IMR-90 (cell line): ENCODE measurements around the gene ABHD12B. TPM values are rescaled to one million over a fixed set of nuclear protein-coding genes. Genes with fewer than 3 reads are reported as not detected.

Source experiments
- ATAC-seq: fragments of 200-7000 bp; cut with Tn5 transposase; 2 replicates; pipeline ENCODE4 v1.9.1; 2020; ENCODE audit warnings: low read depth, mild to moderate bottlenecking, moderate library complexity
- BruUV-seq: library from RNA; stranded (reverse); fragments of 400-500 nt; replicated peaks from 2 replicates; lab custom pipeline; 2021; lab: Mats Ljungman, UMichigan
- CTCF ChIA-PET: fragments of 300-600 bp; formaldehyde crosslinking; extraction: SDS; loops from one replicate; lab custom pipeline; 2021; ENCODE audit warnings: antibody characterized with exemption; lab: Yijun Ruan, JAX
- POLR2A ChIA-PET: fragments of 300-600 bp; sonication (Branson Sonifier 250); formaldehyde crosslinking; loops from one replicate; lab custom pipeline; 2022; ENCODE audit warnings: antibody characterized with exemption; ENCODE audit not compliant: unreplicated experiment; lab: Charles Lee
- DNase-seq: peaks from one replicate; pipeline ENCODE4 v3.0.0; 2013
- H2AFZ ChIP-seq: replicated peaks from 2 replicates; pipeline ENCODE3; 2013; ENCODE audit warnings: low read length, mild to moderate bottlenecking; ENCODE audit not compliant: poor library complexity
- H2AK5ac ChIP-seq: 2 replicates; pipeline ENCODE4 v1.6.1; 2013; ENCODE audit warnings: low read depth, low read length, inconsistent platforms
- H2AK9ac ChIP-seq: replicated peaks from 2 replicates; pipeline ENCODE3; 2013; ENCODE audit warnings: mild to moderate bottlenecking, low read depth, low read length, moderate library complexity; ENCODE audit not compliant: poor library complexity
- H2BK120ac ChIP-seq: 2 replicates; pipeline ENCODE4 v1.6.1; 2013; ENCODE audit warnings: low read depth, low read length, inconsistent platforms
- H2BK15ac ChIP-seq: 3 replicates; pipeline ENCODE4 v1.6.1; 2013; ENCODE audit warnings: low read depth, low read length, inconsistent platforms
- H2BK20ac ChIP-seq: 2 replicates; pipeline ENCODE4 v1.6.1; 2013; ENCODE audit warnings: low read depth, mild to moderate bottlenecking, inconsistent platforms, low read length, moderate library complexity
- H2BK5ac ChIP-seq: 2 replicates; pipeline ENCODE4 v1.6.1; 2013; ENCODE audit warnings: mild to moderate bottlenecking, low read depth, low read length, inconsistent platforms; ENCODE audit not compliant: poor library complexity, severe bottlenecking
- H3K14ac ChIP-seq: replicated peaks from 2 replicates; pipeline ENCODE4 v1.6.1; 2013; ENCODE audit warnings: low read depth, low read length, inconsistent platforms
- H3K18ac ChIP-seq: 2 replicates; pipeline ENCODE4 v1.6.1; 2013; ENCODE audit warnings: low read depth, low read length, control low read depth
- H3K23ac ChIP-seq: 2 replicates; pipeline ENCODE4 v1.6.1; 2013; ENCODE audit warnings: low read depth, low read length, inconsistent platforms
- H3K27ac ChIP-seq: 2 replicates; pipeline ENCODE4 v1.5.1; 2013; ENCODE audit warnings: mild to moderate bottlenecking, control low read depth, low read length; ENCODE audit not compliant: insufficient read depth
- H3K27me3 ChIP-seq: 2 replicates; pipeline ENCODE4 v1.6.1; 2013; ENCODE audit warnings: low read length; ENCODE audit not compliant: control insufficient read depth, insufficient read depth
- H3K36me3 ChIP-seq: 2 replicates; pipeline ENCODE4 v1.6.1; 2013; ENCODE audit warnings: low read length, mixed read lengths; ENCODE audit not compliant: control insufficient read depth, insufficient read depth
- H3K4ac ChIP-seq: 2 replicates; pipeline ENCODE4 v1.6.1; 2013; ENCODE audit warnings: low read depth, low read length, inconsistent platforms
- H3K4me1 ChIP-seq: 2 replicates; pipeline ENCODE4 v1.6.1; 2013; ENCODE audit warnings: low read length, mixed read lengths; ENCODE audit not compliant: control insufficient read depth, insufficient read depth
- H3K4me2 ChIP-seq: 2 replicates; pipeline ENCODE4 v1.6.1; 2013; ENCODE audit warnings: low read depth, mild to moderate bottlenecking, control low read depth, low read length, moderate library complexity
- H3K4me3 ChIP-seq: 2 replicates; pipeline ENCODE4 v1.5.1; 2013; ENCODE audit warnings: low read depth, mild to moderate bottlenecking, control low read depth, low read length, moderate library complexity; ENCODE audit not compliant: insufficient read depth
- H3K56ac ChIP-seq: 2 replicates; pipeline ENCODE4 v1.6.1; 2013; ENCODE audit warnings: low read length, inconsistent platforms; ENCODE audit not compliant: insufficient read depth; ENCODE audit errors: extremely low read depth
- H3K79me1 ChIP-seq, 2 experiments: 2 replicates each; pipeline ENCODE4 v1.6.1; 2013; ENCODE audit warnings: low read length in 2 of 2, inconsistent platforms in 1 of 2, low read depth in 1 of 2
- H3K9ac ChIP-seq: 2 replicates; pipeline ENCODE4 v1.6.1; 2013; ENCODE audit warnings: low read depth, low read length, control low read depth
- H3K9me1 ChIP-seq: 2 replicates; pipeline ENCODE4 v1.6.1; 2013; ENCODE audit warnings: low read length, inconsistent platforms; ENCODE audit not compliant: insufficient read depth
- H3K9me3 ChIP-seq: 2 replicates; pipeline ENCODE4 v1.6.1; 2013; ENCODE audit warnings: low read length; ENCODE audit not compliant: control insufficient read depth, insufficient read depth
- H4K20me1 ChIP-seq: 2 replicates; pipeline ENCODE4 v1.6.1; 2013; ENCODE audit warnings: low read length, inconsistent platforms; ENCODE audit not compliant: insufficient read depth
- H4K5ac ChIP-seq: 2 replicates; pipeline ENCODE4 v1.6.1; 2013; ENCODE audit warnings: mild to moderate bottlenecking, low read depth, low read length, control low read depth
- H4K8ac ChIP-seq, 2 experiments: 2 replicates each; pipeline ENCODE4 v1.6.1; 2013; ENCODE audit warnings: low read depth in 2 of 2, low read length in 2 of 2, control low read depth in 1 of 2, inconsistent platforms in 1 of 2
- H4K91ac ChIP-seq: 2 replicates; pipeline ENCODE4 v1.6.1; 2013; ENCODE audit warnings: low read depth, low read length, inconsistent platforms; ENCODE audit not compliant: insufficient read depth
- BHLHE40 ChIP-seq: fragments of 150-350 bp; IDR thresholded peaks from 2 replicates; pipeline ENCODE4 v1.6.1; 2016; ENCODE audit warnings: mild to moderate bottlenecking, low read depth, low read length
- CEBPB ChIP-seq: IDR thresholded peaks from 2 replicates; pipeline ENCODE4 v1.6.1; 2012; ENCODE audit warnings: low read depth, low read length, improper control_type of control experiment
- CHD1 ChIP-seq: IDR thresholded peaks from 2 replicates; pipeline ENCODE4 v1.6.1; 2012; ENCODE audit warnings: low read depth, low read length, improper control_type of control experiment
- FOS ChIP-seq: fragments of 150-350 bp; IDR thresholded peaks from 2 replicates; pipeline ENCODE4 v1.6.1; 2016; ENCODE audit warnings: low read depth, low read length
- MAFK ChIP-seq: IDR thresholded peaks from 2 replicates; pipeline ENCODE4 v1.6.1; 2012; ENCODE audit warnings: low read depth, low read length, improper control_type of control experiment
- MAZ ChIP-seq: IDR thresholded peaks from 2 replicates; pipeline ENCODE4 v1.6.1; 2012; ENCODE audit warnings: low read depth, mild to moderate bottlenecking, low read length, improper control_type of control experiment, moderate library complexity, borderline replicate concordance
- MXI1 ChIP-seq: IDR thresholded peaks from 2 replicates; pipeline ENCODE4 v1.6.1; 2012; ENCODE audit warnings: low read depth, mild to moderate bottlenecking, low read length, moderate library complexity, borderline replicate concordance
- NFE2L2 ChIP-seq: fragments of 150-350 bp; IDR thresholded peaks from 2 replicates; pipeline ENCODE4 v1.6.1; 2016; ENCODE audit warnings: low read depth, mild to moderate bottlenecking, low read length
- POLR2A ChIP-seq: IDR thresholded peaks from 2 replicates; pipeline ENCODE4 v1.6.1; 2012; ENCODE audit warnings: mild to moderate bottlenecking, low read depth, low read length
- RAD21 ChIP-seq: IDR thresholded peaks from 2 replicates; pipeline ENCODE4 v1.6.1; 2012; ENCODE audit warnings: low read length, improper control_type of control experiment
- RCOR1 ChIP-seq: IDR thresholded peaks from 2 replicates; pipeline ENCODE4 v1.6.1; 2012; ENCODE audit warnings: mild to moderate bottlenecking, low read length, improper control_type of control experiment; ENCODE audit not compliant: insufficient replicate concordance
- RFX5 ChIP-seq: IDR thresholded peaks from 2 replicates; pipeline ENCODE4 v1.8.0; 2012; ENCODE audit warnings: low read depth, mild to moderate bottlenecking, low read length, moderate library complexity
- SMC3 ChIP-seq: fragments of 150-350 bp; IDR thresholded peaks from 2 replicates; pipeline ENCODE4 v1.6.1; 2016; ENCODE audit warnings: low read depth, mild to moderate bottlenecking, antibody characterized with exemption, low read length, moderate library complexity
- USF2 ChIP-seq: fragments of 150-350 bp; IDR thresholded peaks from 2 replicates; pipeline ENCODE4 v1.6.1; 2017; ENCODE audit warnings: mild to moderate bottlenecking, antibody characterized with exemption, low read length, low read depth
- WGBS, 2 experiments: methylation state at CpG; one replicate each; pipeline versions ENCODE4 v1.1.5 to v1.1.7; 2013; ENCODE audit warnings: missing lambda C conversion rate in 2 of 2; ENCODE audit not compliant: insufficient read length in 1 of 2; ENCODE audit errors: extremely low coverage in 2 of 2; 5-methylcytosine and 5-hydroxymethylcytosine counted together
- dilution Hi-C: fragments of 300-500 bp; cut with HindIII; formaldehyde crosslinking; loops from one replicate; pipeline ENCODE4 v1.14.3; 2018; ENCODE audit warnings: low sequenced_read_pairs; ENCODE audit not compliant: unreplicated experiment
- in situ Hi-C: fragments of 300-500 bp; cut with MboI; formaldehyde crosslinking; loops from 3 replicates; pipeline ENCODE4 v1.14.3; 2019; ENCODE audit warnings: low sequenced_read_pairs, inconsistent platforms, mixed read lengths
- intact Hi-C: fragments of 100-400 bp; cut with micrococcal nuclease; formaldehyde crosslinking; loops from 2 replicates; pipeline ENCODE4 v1.10.0; 2022
- polyA plus RNA-seq, 3 experiments: library from polyadenylated mRNA; depleted of rRNA; stranded (reverse); fragments of >200 nt; gene quantifications; 2 replicates each; pipeline ENCODE4 v1.2.3, GENCODE V29; 2012; ENCODE audit warnings: low replicate concordance in 1 of 3
- total RNA-seq: library from RNA; depleted of rRNA; stranded (reverse); fragments of >200 nt; gene quantifications from 2 replicates; pipeline ENCODE4 v1.2.3, GENCODE V29; 2012
- TF ChIP-seq, protein P1 (sequence below): fragments of 150-350 bp; IDR thresholded peaks from 2 replicates; pipeline ENCODE4 v1.6.1; 2016; ENCODE audit warnings: low read depth, mild to moderate bottlenecking, low read length, moderate library complexity, borderline replicate concordance
- TF ChIP-seq, protein P2 (sequence below): conservative IDR thresholded peaks from 2 replicates; pipeline ENCODE4 v1.5.1; 2012; ENCODE audit warnings: mild to moderate bottlenecking, low read depth, low read length, improper control_type of control experiment

The ABHD12B gene
- total and polyA plus RNA-seq, 2 of the 4 experiments (the other 2 are of a cell fraction): 0.18 TPM; not detected in 1

- H2BK15ac ChIP-seq: no peak overlapping the region
- H2AK9ac ChIP-seq: no peak overlapping the region
- no peak overlapping the region for H3K14ac ChIP-seq
- intact Hi-C loops: no loop called here
- H3K56ac ChIP-seq: no peak overlapping the region
- H3K23ac ChIP-seq: no peak overlapping the region
- H4K20me1 ChIP-seq: no peaks in the 10 kb centered on the region
- no peak overlapping the region for H3K4me2 ChIP-seq
- WGBS, 2 experiments: no CpG with 5 or more reads among the region's 6 CpGs
- H3K9ac ChIP-seq: no peak overlapping the region
- no peak overlapping the region for H3K4me3 ChIP-seq
- H3K27me3 ChIP-seq: no peaks in the 10 kb centered on the region
- ChIA-PET CTCF (no interaction called here), POLR2A (no interaction called here)
- H2AFZ ChIP-seq: no peak overlapping the region
- H3K36me3 ChIP-seq: peaks cover 16% of the 10 kb centered on the region
- ATAC-seq: no peak
- no TSS peak for BruUV-seq
- TF ChIP-seq USF2 (no peak), SMC3 (no peak), POLR2A (no peak), BHLHE40 (no peak), MAFK (no peak), RAD21 (no peak), RCOR1 (no peak), NFE2L2 (no peak), RFX5 (no peak), MAZ (no peak), CEBPB (no peak), MXI1 (no peak), FOS (no peak), CHD1 (no peak)
- TF ChIP-seq, protein P1, sequence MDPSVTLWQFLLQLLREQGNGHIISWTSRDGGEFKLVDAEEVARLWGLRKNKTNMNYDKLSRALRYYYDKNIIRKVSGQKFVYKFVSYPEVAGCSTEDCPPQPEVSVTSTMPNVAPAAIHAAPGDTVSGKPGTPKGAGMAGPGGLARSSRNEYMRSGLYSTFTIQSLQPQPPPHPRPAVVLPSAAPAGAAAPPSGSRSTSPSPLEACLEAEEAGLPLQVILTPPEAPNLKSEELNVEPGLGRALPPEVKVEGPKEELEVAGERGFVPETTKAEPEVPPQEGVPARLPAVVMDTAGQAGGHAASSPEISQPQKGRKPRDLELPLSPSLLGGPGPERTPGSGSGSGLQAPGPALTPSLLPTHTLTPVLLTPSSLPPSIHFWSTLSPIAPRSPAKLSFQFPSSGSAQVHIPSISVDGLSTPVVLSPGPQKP: no peak
- TF ChIP-seq, protein P2, sequence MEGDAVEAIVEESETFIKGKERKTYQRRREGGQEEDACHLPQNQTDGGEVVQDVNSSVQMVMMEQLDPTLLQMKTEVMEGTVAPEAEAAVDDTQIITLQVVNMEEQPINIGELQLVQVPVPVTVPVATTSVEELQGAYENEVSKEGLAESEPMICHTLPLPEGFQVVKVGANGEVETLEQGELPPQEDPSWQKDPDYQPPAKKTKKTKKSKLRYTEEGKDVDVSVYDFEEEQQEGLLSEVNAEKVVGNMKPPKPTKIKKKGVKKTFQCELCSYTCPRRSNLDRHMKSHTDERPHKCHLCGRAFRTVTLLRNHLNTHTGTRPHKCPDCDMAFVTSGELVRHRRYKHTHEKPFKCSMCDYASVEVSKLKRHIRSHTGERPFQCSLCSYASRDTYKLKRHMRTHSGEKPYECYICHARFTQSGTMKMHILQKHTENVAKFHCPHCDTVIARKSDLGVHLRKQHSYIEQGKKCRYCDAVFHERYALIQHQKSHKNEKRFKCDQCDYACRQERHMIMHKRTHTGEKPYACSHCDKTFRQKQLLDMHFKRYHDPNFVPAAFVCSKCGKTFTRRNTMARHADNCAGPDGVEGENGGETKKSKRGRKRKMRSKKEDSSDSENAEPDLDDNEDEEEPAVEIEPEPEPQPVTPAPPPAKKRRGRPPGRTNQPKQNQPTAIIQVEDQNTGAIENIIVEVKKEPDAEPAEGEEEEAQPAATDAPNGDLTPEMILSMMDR: no peak
- H2BK5ac ChIP-seq: no peak overlapping the region
- H3K9me1 ChIP-seq: peaks cover 12% of the 10 kb centered on the region
- no peak overlapping the region for H4K91ac ChIP-seq
- no peak overlapping the region for H3K18ac ChIP-seq
- H2BK20ac ChIP-seq: no peak overlapping the region
- no peaks in the 10 kb centered on the region for H3K79me1 ChIP-seq
- no peak overlapping the region for H2AK5ac ChIP-seq
- no peak overlapping the region for H4K5ac ChIP-seq
- H4K8ac ChIP-seq: no peak overlapping the region
- no peak overlapping the region for H2BK120ac ChIP-seq
- H3K4me1 ChIP-seq: peaks cover 11% of the 10 kb centered on the region
- no peaks in the 10 kb centered on the region for H3K9me3 ChIP-seq
- in situ Hi-C loops: no loop called here
- no peak overlapping the region for H3K27ac ChIP-seq
- DNase-seq: no peak
- H3K4ac ChIP-seq: no peak overlapping the region
- dilution Hi-C loops: no loop called here
Observed at GRCh38 chr14:50924236-50924635, 52.4 kb downstream of the ABHD12B start.
